Measurements from ENCODE around the gene GZMB. TPM values are rescaled to one million over a fixed set of nuclear protein-coding genes. Genes with fewer than 3 reads are reported as not detected.
"Not testable (repeated sequence)": the region's sequence is repeated elsewhere in the genome, so short reads cannot be mapped to it uniquely, and the experiment has no call there.

GZMB gene
- total and polyA plus RNA-seq, 7 donors = 0.22 to 1.0 (median 0.46) TPM; not detected in 1

GRCh38 chr14:24664366-24664765, 30.4 kb upstream of the GZMB start:
- no peaks in the 10 kb centered on the region for H3K4me1 ChIP-seq
- TF ChIP-seq CTCF (IDR thresholded peaks at IDR 0.05) = no peak
- no peak for ATAC-seq
- intact Hi-C loops (cut with DNase I) = no loop called here
- 77 to 81% (median 81%) methylated on average over 4 of the region's 4 CpGs for WGBS, 3 donors
- H3K27ac ChIP-seq = no peak overlapping the region
- no peaks in the 10 kb centered on the region for H3K9me3 ChIP-seq
- no peak for DNase-seq
- no peaks in the 10 kb centered on the region for H3K36me3 ChIP-seq (ENCODE audit: insufficient read depth in 1 of 2, low read depth in 1 of 2)
- no peak overlapping the region for H3K4me3 ChIP-seq
- H3K27me3 ChIP-seq (ENCODE audit: insufficient read depth in 3 of 3, low read length in 2 of 3) = no peaks in the 10 kb centered on the region

GRCh38 chr14:24662753-24663152, 28.8 kb upstream of the GZMB start:
- peak overlapping the region; percentile 10 for H3K27ac ChIP-seq
- no peak overlapping the region for H3K4me3 ChIP-seq
- no peaks in the 10 kb centered on the region for H3K27me3 ChIP-seq (ENCODE audit: insufficient read depth in 3 of 3, low read length in 2 of 3)
- no peaks in the 10 kb centered on the region for H3K36me3 ChIP-seq (ENCODE audit: insufficient read depth in 1 of 2, low read depth in 1 of 2)
- TF ChIP-seq CTCF (IDR thresholded peaks at IDR 0.05) = no peak
- DNase-seq (no peak), ATAC-seq (no peak)
- intact Hi-C loops (cut with DNase I) = no loop called here
- H3K4me1 ChIP-seq = no peaks in the 10 kb centered on the region
- 31 to 37% (median 36%) methylated on average over 5 of the region's 5 CpGs for WGBS, 3 donors
- no peaks in the 10 kb centered on the region for H3K9me3 ChIP-seq

- intact Hi-C loops (cut with DNase I) = no loop called here
- Histone ChIP-seq H3K27ac (no peak overlapping the region), H3K4me3 (no peak overlapping the region), H3K9me3 (no peaks in the 10 kb centered on the region), H3K36me3 (ENCODE audit: insufficient read depth in 1 of 2, low read depth in 1 of 2) (no peaks in the 10 kb centered on the region), H3K27me3 (ENCODE audit: insufficient read depth in 3 of 3, low read length in 2 of 3) (no peaks in the 10 kb centered on the region), H3K4me1 (no peaks in the 10 kb centered on the region)
- ATAC-seq = no peak
- 66 to 72% (median 68%) methylated on average over 9 of the region's 9 CpGs for WGBS, 3 donors
- DNase-seq = no peak
- TF ChIP-seq CTCF (IDR thresholded peaks at IDR 0.05) = no peak
Observed at GRCh38 chr14:24659916-24660570, 26.1 kb upstream of the GZMB start.

- H3K36me3 ChIP-seq (ENCODE audit: insufficient read depth in 1 of 2, low read depth in 1 of 2); intact Hi-C loops (cut with DNase I); H3K4me3 ChIP-seq; H3K27ac ChIP-seq; H3K27me3 ChIP-seq (ENCODE audit: insufficient read depth in 3 of 3, low read length in 2 of 3); ATAC-seq; DNase-seq; H3K4me1 ChIP-seq; H3K9me3 ChIP-seq: not testable (repeated sequence)
- WGBS, 3 donors = 54 to 71% (median 58%) methylated on average over 1 of the region's 1 CpG
Observed at GRCh38 chr14:24648361-24648760, 14.4 kb upstream of the GZMB start.

GRCh38 chr14:24639905-24640304, 5.9 kb upstream of the GZMB start:
- no peak for DNase-seq
- WGBS, 3 donors = 46 to 73% (median 47%) methylated on average over 3 of the region's 3 CpGs

More at GRCh38 chr14:24639905-24640304, 5.9 kb upstream of the GZMB start:
- Histone ChIP-seq H3K9me3 (no peaks in the 10 kb centered on the region), H3K4me3 (no peak overlapping the region), H3K36me3 (ENCODE audit: insufficient read depth in 1 of 2, low read depth in 1 of 2) (no peaks in the 10 kb centered on the region), H3K27ac (no peak overlapping the region), H3K27me3 (ENCODE audit: insufficient read depth in 3 of 3, low read length in 2 of 3) (peaks cover 0 to 2% (median 0%) of the 10 kb centered on the region in 3 donors), H3K4me1 (no peaks in the 10 kb centered on the region)
- no peak for TF ChIP-seq CTCF (IDR thresholded peaks at IDR 0.05)
- no peak for ATAC-seq
- intact Hi-C loops (cut with DNase I) = no loop called here

Data from psoas muscle (tissue), 8 donors.